Renal cortical epithelial cell (primary cell): ENCODE results near the gene PLCH1. TPM values are rescaled to one million over a fixed set of nuclear protein-coding genes. Genes with fewer than 3 reads are reported as not detected.

ENCODE experiments used
- DNase-seq: peaks from one replicate; pipeline ENCODE4 v3.0.0-alpha.2; 2011; ENCODE audit warnings: low read depth
- total RNA-seq: library from RNA; depleted of rRNA; stranded (reverse); fragments of >200 nt; gene quantifications from 2 replicates; pipeline ENCODE4 v1.2.3, GENCODE V29; 2014

The PLCH1 gene
- total RNA-seq, 1 donor from 2014 or later, result 2.8 TPM

DNA sequence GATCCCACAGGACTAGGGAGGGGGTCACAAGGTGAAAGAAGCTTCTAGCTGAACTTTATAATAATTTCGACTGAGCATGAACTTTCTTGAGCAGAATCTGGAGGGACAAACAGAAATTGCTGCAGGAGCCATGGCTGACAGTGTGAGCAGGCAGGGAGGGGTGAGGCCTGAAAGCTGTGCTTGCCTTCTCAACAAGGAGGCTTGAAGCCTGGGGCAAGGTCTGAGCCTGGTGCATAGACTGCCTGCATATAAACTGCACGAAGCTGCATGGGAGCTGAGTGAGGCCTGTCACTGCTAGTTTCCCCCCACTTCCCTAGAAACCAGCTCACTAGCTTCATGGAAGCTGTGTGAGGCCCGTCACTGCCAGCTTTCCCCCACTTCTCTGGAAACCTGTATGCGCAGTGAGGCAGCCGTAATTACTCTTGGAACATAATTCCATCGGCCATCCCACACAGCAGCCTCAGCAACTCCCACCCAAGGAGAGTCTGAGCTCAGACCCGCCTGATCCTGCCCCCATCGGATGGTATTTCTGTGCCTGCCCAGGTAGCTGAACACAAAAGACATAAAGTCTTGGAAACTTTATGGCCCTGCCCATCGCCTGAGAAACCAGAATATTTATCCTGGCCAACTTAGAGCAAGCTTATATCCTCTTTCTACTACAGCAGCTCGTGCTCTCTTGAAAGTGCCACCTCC, 136.5 kb downstream of the PLCH1 start:
- no peak for DNase-seq

DNA sequence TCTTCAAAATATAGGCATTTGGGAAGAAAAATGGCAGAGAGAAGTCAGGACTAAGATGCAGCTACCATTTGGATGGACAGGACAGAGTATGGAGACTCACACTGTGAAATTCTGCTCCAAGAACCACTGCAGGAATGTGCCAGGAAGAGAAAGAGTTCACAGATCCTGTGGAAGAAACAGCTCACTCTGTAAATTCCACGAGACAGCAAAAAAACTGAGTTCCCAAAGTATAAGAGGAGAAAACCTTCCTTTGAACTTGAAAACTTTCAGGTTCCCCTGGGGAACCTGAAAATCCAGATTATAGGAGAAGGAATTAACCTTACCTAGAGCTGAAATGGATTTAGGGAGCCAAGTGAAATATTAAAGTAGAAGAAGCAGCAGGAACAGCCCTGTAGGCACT, 137.1 kb downstream of the PLCH1 start:
- DNase-seq, result no peak

DNA sequence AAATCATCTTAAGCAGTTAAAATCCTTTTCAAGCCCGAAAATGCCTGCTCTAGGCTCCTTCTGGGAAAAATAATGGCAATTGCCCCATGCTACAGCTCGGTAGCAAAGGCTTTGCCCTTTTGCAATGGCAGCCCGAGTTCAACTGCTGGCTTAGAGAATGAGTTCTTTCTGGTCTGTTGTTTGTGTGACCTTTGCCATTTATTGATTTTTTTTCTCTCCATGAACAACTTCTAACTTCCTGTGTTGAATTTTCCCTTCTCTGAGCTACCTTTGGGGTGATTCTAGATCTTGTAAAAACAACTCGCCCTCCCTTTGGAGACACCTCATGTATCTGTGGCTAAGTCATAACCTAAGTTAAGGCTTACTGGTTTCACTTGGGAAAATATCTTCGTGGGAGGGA, 139.3 kb downstream of the PLCH1 start:
- peak; percentile 41 for DNase-seq

DNA sequence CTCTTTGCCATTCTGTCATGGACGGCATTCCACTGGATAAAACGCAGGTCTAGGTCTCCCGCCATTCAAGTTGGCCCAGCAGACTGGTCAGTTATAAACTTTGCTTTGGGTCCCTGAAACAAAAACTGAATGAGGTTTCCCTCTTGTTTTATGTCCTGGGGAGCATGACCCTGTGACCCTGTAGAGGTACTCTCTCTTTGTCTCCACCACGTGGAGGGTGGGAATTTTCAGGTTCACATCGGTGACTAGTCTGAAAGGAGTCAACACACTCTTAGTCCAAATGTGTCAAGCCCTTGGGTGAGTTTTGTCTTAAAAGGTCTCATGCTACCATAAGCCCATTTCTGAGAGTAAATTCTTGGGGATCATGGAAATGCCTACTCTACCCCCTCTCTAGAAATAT, 139.9 kb downstream of the PLCH1 start:
- DNase-seq, result no peak

DNA sequence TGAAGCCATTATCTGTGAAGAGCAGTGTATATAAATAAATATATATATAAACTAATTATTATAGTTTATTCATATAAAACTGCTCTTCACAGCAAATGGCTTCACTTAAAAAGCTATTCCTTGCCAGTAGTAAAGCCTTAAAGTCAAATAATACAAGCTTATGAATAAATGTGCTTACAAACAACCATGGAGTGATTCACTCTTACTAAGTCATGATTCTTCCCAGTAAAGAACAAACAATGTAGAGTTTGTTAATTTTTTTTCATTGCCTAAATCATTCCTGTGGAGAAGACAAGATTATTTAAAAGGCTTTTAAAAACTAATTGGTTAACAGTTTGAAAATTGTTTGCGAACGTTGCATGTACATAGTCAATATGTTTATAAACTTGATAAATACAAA, 140.7 kb downstream of the PLCH1 start:
- DNase-seq, result peak; percentile 23

DNA sequence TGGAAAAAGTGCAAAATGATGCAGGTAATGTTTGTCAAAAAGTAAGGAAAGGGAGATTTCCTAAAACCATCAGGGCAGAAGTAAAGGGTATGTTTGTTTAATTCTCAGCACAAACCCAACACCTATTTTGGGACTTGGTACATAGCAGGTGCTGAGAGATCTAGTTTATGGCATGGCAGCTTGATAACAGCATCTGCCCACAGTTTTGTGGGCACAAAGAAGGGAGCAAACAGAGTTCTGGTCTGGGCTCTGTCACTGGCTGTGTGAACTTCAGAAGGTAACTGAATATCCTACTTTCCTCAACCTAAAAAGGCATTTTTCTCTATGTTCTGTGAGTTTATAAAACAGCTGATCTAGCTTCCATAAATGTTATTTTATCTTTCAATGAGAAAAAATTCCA, 141.6 kb downstream of the PLCH1 start:
- no peak for DNase-seq

DNA sequence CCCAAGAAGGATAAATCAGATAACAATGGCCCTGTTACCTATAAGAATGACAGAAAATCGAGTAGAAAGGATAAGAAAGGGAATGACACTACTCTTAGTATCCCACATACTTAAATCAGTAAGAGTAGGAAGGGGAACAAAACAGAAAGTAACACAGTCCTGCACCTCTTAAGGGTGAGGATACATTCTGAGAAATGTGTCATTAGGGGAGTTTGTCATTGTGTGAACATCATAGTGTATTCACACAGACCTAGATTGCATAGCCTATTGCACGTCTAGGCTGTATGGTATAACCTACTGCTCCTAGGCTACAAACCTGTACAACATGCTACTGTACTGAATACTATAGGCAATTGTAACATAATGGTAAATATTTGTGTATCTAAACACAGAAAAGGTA, 142.6 kb downstream of the PLCH1 start:
- no peak for DNase-seq

DNA sequence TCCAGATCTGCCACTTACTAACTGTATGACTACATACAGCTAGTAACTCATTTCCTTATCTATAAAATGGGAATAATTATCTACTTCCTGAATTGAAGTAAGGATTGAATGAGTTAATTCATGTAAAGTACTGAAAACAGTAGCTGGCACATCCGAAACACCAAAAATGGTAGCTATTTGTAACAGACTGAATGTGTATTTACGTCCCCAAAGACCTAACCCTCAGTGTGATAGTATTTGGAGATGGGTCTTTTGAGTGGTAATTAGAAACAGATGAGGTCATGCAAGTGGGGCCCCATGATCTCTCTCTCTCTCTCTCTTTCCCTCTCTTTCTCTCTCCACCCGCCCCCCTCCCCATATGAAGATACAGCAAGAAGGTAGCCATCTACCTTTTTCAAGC, 146.2 kb downstream of the PLCH1 start:
- DNase-seq, result no peak

DNA sequence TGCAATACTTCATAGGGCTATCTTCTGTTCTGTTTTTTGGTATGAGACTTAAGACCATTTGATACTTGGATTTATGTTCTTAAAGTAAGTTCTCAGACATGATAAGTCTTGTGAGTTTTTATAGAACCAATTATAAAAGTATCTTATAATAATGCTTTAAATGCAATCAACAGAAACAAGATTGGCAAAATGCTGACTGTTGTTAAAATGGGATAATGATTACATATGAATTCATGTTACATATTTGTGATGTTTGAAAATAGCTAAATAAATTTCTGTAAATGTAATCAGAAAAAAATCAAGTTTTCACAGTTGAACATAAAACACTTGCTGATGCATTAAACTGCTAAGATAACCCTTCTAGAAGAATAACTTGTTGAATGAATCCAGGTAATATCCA, 148.3 kb downstream of the PLCH1 start:
- no peak for DNase-seq

DNA sequence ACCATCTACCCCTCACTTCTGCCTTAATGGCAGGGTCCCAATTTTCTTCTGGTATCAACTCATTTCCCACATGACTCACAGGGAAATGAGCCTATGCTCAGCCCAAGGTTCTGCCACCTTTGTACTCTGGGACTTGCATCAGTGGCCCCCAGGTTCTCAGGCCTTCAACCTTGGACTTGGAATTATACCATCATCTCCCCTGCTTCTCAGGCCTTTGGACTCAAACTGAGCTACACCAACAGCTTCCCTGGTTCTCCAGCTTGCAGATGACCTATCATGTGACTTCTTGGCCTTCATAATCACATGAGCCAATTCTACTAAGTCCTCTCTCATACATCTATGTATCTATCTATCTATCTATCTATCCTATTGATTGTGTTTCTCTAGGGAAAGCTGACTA, 149.5 kb downstream of the PLCH1 start:
- peak; percentile 21 for DNase-seq

DNA sequence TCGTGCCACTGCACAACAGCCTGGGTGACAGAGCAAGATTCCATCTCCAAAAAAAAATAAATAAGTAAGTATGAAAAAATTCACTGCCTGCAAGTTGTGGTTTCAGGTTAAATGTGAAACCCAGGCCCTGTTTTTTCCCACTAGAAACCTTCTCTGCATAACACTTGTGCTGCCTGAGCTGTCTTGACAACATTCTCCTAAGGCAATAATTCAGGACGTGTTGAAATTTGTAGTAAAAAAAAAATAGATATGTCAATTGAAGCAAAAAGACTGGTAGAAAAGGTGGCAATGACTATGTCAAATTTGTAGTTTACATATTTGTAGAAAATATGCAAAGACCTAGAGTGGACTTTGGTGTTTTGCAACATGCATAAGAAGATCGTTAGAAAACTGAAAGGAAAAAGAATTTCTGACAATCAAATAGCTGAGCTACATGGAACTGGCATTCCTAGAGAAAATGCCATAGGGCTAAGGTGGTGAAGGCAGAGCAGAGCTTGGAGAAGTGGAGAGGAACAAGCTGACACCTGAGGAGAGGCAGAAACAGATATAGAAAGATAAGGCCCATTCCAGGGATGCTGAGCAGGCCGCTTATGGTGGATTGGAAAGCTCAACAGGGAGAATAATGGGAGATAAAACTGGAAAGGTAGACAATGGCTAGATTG, 150.2 kb downstream of the PLCH1 start:
- no peak for DNase-seq

DNA sequence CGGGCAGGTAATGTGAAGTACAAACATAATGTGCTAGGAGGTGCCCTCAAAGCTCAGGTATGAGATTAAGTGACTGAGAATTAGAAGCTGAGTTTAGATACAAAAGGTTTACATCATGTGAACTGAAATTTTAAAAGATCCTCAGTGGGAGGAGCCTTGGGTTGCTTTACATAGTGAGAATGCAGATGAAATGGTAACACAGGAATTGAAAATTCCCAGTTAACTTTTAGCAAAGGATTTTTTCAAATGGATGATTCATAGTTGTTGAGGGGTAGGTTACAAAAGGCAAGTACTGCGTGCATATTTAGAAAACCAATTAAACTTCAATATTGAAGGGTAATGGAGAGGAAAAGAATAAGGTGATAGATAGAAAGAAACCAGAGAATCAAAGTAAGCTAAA, 157.3 kb downstream of the PLCH1 start:
- DNase-seq, result peak; percentile 7

DNA sequence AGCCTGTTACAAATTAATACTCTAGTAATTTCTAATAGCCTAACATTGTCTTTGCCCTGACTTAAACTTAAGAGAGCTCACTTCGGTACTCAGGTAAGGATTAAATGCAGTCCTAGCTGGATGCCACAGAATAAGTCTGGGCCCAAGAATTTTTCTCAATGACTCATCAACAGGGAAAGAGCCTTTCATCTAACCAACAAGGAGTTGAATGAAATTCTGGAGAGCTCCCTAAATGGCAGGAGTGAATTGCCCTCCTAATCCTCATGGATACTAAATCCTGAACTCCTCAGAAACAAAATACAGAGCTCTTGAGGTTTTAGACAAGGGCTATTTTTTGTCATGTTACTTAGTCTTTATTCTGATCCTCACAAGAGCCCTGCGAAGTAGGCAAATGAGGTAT, 159.5 kb downstream of the PLCH1 start:
- peak; percentile 33 for DNase-seq

DNA sequence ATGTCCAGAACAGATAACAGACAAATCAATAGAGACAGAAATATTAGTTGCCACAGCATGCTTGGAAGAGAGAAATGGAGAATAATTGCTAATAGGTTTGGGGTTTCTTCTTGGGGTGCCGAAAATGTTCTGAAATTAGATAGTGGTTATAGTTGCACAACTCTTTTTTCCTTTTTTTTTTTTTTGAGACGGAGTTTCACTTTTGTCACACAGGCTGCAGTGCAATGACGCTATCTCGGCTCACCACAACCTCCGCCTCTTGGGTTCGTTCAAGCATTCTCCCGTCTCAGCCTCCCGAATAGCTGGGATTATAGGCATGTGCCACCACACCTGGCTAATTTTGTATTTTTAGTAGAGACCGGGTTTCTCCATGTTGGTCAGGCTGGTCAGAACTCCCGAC, 163.3 kb downstream of the PLCH1 start:
- no peak for DNase-seq

DNA sequence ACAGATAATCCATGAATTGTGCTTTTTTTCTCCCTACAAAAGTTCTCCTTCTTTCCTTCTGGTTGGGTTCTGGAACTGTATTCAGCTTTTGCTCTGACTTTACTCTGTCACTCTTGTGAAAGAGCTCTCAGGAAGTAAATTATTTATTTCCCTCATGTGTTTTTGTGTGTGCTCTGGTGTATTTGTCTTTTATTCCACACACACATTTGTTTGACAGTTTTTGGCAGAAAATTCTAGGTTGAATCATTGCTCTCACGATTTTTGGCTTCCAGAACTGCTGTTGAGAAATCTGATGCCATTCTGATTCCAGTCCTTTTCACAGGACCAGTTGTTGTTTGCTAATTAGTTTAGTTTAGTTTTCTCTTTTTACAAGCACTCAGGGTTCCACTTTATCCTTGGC, 172.8 kb downstream of the PLCH1 start:
- peak; percentile 73 for DNase-seq

DNA sequence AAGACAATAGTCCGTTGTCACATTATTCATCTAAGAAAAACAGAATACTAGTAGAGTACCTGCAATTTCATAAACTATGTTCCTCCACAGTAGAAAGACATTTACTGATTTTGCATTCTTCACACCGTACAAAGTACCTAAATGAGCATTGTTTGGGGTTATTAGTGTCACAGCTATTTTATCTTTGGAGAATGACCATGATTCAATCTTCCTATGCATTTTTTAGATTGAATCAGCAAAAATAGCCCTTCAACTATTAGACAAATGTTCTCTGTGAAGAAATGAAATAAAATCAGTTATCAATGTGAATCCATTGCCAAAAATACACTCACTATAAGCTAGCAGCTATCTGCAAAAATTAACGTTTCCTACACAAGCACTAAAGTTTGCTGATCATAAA, 176.6 kb downstream of the PLCH1 start:
- DNase-seq, result no peak

DNA sequence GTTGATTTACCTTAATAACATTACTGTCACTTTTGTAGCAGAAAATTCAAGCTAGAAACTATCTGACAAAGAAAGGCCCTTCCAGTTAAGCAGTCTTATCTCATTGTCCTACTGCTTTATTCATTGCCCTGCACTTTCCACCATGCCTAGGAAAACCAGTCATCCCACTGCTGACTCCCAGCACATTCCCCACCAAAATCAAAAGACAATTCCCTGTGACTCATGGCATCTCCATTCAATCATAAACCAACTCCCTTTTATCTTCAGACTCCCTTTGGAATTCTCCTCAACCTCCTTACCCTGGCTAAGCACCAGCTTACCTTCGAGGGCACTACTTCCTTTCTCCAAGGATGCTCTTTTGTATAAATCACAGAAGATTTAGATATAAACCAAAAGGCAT, 184.3 kb downstream of the PLCH1 start:
- peak; percentile 85 for DNase-seq

DNA sequence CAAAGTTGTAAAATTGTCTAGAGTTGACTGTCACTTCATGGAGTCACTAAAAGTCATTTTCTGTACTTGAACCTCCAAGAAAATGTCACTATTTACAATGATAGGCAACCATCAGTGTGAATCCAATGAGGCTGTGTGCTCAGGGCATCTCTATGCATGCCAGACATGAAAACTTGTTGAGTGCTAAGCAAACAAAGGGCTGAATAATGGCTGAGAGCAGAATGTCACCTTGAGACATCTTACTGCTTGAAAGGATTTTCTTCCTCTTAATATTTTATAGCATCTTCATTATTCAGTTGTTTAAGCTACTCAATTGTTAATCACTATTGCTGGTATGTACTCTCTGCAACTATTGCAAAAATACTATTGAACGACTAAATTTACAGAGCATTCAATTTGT, 184.7 kb downstream of the PLCH1 start:
- DNase-seq, result peak; percentile 41

DNA sequence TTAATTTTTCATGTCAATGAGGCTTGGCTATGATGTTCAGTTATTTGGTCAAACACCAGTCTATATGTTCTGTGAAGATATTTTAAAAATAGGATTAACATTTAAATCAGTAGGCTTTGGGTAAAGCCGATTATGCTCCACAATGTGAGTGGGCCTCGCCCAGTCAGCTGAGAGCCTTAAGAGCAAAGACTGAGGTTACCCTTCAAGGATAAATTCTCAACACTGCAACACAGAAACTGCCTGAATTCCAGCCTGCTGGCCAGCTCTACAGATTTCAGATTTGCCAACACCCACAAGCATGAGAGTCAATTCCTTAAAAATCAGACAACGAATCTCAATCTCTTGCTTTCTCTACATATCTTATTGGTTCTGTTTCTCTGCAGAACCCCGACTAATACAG, 188.3 kb downstream of the PLCH1 start:
- peak; percentile 45 for DNase-seq

DNA sequence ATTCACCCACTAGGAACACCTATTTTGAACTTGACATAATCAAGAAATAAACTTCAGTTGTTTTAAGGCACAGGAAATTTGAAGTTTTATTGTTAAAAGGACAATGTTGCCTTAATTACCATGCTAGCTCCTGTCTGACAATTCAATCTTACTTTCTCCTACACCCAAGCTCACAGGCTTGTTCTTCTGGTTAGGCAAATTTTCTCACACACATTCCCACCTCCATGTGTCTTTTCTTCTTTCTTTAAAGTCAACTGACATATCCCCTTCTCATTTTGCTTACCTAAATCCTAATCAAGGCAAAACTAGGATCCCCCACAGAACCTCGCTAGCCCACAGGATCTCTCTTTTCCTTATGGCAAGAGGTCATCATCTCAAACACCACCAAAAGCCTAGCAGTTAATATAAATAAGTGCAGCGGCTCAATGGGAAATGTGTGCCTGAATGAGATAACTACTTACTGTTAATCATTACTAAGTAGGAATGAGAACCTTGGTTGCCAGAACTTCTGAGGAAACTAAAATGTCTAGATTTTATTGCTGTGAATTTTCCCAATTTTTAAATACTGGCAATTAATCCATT, 189.3 kb downstream of the PLCH1 start:
- DNase-seq, result peak; percentile 77

DNA sequence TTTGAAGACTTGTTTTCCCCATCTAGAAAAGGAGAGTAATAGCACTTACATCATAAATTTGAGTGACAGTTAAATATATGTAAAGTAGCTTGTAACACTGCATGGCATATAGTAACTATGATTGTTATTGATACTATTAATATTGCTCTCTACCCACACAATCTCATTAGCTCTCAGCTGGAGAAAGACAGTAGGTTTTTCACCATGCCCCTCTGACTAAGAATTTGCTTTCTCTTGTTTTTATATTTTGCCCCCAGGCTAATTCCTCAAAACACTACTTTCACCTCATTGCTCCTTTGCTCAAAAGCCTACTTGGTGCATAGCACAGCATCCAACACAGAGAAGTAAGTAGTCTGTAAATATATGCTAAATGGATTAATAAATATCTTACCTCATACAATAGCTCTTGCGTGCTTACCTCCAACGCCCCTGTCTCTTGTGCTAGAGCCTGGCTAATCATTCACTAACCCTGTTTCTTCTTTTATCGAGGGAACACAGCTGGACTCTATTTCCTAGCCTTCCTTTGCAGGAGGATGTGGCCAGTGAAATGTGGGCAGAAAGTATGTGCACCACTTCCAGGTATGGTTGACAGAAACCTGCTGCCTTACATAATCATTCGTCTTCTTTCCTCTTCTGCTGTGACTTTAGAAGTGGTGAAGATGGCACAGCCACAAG, 190.0 kb downstream of the PLCH1 start:
- DNase-seq, result peak; percentile 96

DNA sequence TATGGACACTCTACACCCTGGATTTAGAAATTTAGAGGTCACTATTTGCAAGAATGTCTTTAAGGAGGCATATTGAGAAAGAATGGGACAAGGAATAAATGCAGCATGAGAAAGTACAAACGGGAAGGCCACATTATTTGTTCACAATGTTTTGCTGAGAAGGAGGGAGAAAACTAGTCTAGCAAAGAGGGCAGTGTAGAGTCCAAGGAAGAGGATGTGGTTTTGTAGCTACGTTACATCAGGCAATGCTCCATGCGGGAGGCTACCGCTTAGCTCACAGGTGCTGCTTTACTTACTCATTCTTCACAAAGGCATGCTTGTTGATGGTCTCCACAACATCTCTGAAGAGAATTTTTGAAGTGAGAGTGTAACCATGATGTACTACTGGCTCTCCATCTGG, 191.1 kb downstream of the PLCH1 start:
- peak; percentile 90 for DNase-seq

DNA sequence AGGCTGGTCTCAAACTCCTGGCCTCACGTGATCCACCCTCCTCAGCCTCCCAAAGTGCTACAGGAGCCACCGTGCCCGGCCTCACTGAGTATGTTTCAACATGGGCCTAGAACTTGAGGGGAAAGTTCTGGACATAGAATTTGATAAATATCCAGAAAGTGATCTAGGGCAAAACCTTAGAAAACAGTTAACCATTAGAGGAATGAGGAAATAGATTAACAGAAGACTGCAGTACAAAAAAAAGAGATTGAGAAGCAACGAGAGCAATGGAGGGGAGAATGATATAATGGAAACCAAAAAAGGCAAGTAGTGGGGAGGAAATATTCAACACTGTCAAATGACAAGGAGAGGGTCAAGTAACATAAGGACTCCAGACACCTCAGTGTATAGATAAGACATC, 191.5 kb downstream of the PLCH1 start:
- DNase-seq, result peak; percentile 63
